Pancreas (tissue), 10 donors: ENCODE data around the gene PRKAR2B. TPM values are rescaled to one million over a fixed set of nuclear protein-coding genes. Genes with fewer than 3 reads are reported as not detected.

Experiments
- ATAC-seq, 4 donors: fragments of 200-7000 bp; cut with Tn5 transposase; one replicate each; pipeline versions ENCODE4 v1.8.0 to v1.9.1; 2020; ENCODE audit warnings: mild to moderate bottlenecking in 4 of 4, moderate library complexity in 4 of 4
- DNase-seq, 6 donors: peaks; one replicate each; pipeline ENCODE4 v3.0.0-alpha.2; 2020
- FAIRE-seq: peaks from 2 replicates; lab custom pipeline; 2012; peaks lifted over from hg19 to GRCh38; lab: Jason Lieb, UNC
- H3K27ac ChIP-seq, 4 donors: fragments of 200-600 bp; sonication (generic); 1 replicate in 3 of 4; 2 replicates in 1 of 4; pipeline versions ENCODE4 v1.5.0 to v1.8.0; 2020
- H3K27me3 ChIP-seq, 4 donors: fragments of 200-600 bp; one replicate each; pipeline ENCODE4 v1.8.0; 2021
- H3K36me3 ChIP-seq, 3 donors: fragments of 200-600 bp; sonication (generic) in 1 of 3; one replicate each; pipeline versions ENCODE4 v1.5.0 to v1.8.0; 2020 to 2021
- H3K4me1 ChIP-seq, 3 donors: fragments of 200-600 bp; one replicate each; pipeline ENCODE4 v1.8.0; 2021
- H3K4me3 ChIP-seq, 4 donors: fragments of 200-600 bp; sonication (generic) in 2 of 4; one replicate each; pipeline versions ENCODE4 v1.5.0 to v1.8.0; 2020 to 2021
- H3K9me3 ChIP-seq, 4 donors: fragments of 200-600 bp; one replicate each; pipeline ENCODE4 v1.8.0; 2021
- WGBS, 2 donors: extraction: QIAGEN DNeasy Blood & Tissue Kit; methylation state at CpG; one replicate each; pipeline ENCODE4 v1.1.7; 2013; 5-methylcytosine and 5-hydroxymethylcytosine counted together
- intact Hi-C, 3 donors: fragments of 100-400 bp; cut with DNase I; formaldehyde crosslinking; loops; one replicate each; pipeline versions ENCODE4 v1.11.1 to v1.14.2; 2022
- polyA plus RNA-seq, 2 donors: library from polyadenylated mRNA; stranded (reverse); fragments of 200-250 nt; gene quantifications; one replicate each; pipeline ENCODE4 v1.2.3, GENCODE V29; 2013
- total RNA-seq, 6 donors: library from RNA; stranded (reverse); fragmentation: NEBNext Ultra II Directional in 4 of 6; extraction: Animal tissue kit (Norgen Biotek cat#: 25700) in 4 of 6; gene quantifications; one replicate each; pipeline versions ENCODE4 v1.2.1 to v1.2.4, GENCODE V29; 2021 to 2023
- TF ChIP-seq, protein P1 (sequence below), 4 donors: fragments of 200-600 bp; sonication (generic) in 3 of 4; IDR thresholded peaks; one replicate each; pipeline versions ENCODE4 v1.5.0 to v1.8.0; 2021; ENCODE audit warnings: antibody characterized with exemption in 4 of 4
- donor health status: healthy with polysubstance abuse.
- donor health status: DM: no; HTN: no; CAD: no; lungs with moderate emphysema.
- donor health status: DM: no; HTN: no; CAD: no.
- donor health status: control.
- donor health status: control.
- donor health status: Bipolar disorder and iron deficiency.
- donor health status: DM: yes; HTN: yes; CAD: no.
- donor health status: DM: no; HTN: no; CAD: no.
- donor health status: DM: no; HTN: no; CAD: no.
- donor health status: DM: yes; HTN: yes; CAD: no.

Gene PRKAR2B
- total and polyA plus RNA-seq, 8 donors: 5.8 to 9.9 (median 7.6) TPM

DNA sequence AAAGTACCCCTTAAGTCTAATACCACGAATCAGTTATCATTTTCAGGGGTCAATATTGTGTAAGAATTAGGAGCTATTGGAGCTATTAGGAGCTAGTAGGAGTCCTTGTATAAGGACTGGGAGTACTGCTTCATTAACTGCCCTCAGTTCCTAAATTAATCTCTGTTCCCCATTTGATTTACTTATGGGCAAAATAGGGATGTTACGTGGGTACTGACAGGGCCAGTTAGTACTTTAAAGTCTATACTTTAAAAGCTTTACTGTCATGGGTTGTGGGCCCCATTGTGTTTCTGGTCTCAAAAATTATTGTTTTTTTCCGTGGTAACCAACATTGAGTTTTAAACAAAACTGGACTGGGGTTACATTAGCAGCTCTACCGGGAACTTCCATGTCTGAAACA, 60.3 kb downstream of the PRKAR2B start:
- Histone ChIP-seq H3K36me3 (no peaks in the 10 kb centered on the region), H3K27ac (no peak overlapping the region), H3K4me1 (no peaks in the 10 kb centered on the region), H3K9me3 (no peaks in the 10 kb centered on the region), H3K4me3 (no peak overlapping the region), H3K27me3 (no peaks in the 10 kb centered on the region)
- no peak for FAIRE-seq
- TF ChIP-seq, protein P1, sequence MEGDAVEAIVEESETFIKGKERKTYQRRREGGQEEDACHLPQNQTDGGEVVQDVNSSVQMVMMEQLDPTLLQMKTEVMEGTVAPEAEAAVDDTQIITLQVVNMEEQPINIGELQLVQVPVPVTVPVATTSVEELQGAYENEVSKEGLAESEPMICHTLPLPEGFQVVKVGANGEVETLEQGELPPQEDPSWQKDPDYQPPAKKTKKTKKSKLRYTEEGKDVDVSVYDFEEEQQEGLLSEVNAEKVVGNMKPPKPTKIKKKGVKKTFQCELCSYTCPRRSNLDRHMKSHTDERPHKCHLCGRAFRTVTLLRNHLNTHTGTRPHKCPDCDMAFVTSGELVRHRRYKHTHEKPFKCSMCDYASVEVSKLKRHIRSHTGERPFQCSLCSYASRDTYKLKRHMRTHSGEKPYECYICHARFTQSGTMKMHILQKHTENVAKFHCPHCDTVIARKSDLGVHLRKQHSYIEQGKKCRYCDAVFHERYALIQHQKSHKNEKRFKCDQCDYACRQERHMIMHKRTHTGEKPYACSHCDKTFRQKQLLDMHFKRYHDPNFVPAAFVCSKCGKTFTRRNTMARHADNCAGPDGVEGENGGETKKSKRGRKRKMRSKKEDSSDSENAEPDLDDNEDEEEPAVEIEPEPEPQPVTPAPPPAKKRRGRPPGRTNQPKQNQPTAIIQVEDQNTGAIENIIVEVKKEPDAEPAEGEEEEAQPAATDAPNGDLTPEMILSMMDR (IDR thresholded peaks at IDR 0.05): no peak
- ATAC-seq: no peak
- WGBS, 2 donors: 78 to 85% methylated on average over 4 of the region's 4 CpGs
- intact Hi-C loops: no loop called here
- no peak for DNase-seq

DNA sequence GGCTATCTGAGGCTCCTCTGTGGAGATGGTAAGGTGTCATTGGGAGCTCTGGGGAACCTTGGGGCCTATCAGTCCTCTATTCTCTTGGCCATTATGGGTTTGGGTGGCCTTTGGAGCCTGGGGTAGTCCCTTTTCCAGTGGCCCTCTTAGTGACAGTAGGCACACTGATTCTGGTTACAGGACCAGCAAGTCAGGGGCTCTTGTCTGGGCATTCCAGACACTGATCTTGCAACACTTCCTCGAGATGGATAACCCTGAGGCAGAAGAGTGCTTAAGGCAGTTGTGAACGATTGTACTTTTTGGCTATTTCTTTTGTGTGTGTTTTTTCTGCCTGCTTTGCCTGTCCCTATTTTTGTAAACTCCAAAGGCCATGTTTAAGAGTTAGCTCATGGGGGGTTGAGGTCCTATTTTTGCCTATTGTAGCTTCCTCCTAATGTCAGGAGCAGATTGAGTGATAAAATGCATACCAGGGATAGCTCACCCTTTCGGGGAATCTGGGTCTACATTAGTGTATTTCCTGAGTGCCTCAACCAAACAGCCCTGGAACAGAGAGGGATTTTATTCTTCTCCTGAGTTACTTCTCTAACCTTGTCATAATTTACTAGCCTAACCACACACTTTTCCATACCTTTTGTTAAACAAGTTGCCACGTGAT, 61.2 kb downstream of the PRKAR2B start:
- ATAC-seq (no peak), DNase-seq (no peak), FAIRE-seq (no peak)
- H3K4me1 ChIP-seq: no peaks in the 10 kb centered on the region
- H3K27ac ChIP-seq: no peak overlapping the region
- intact Hi-C loops: no loop called here
- H3K9me3 ChIP-seq: no peaks in the 10 kb centered on the region
- 52 to 68% methylated on average over 4 of the region's 4 CpGs for WGBS, 2 donors
- H3K36me3 ChIP-seq: no peaks in the 10 kb centered on the region
- H3K4me3 ChIP-seq: no peak overlapping the region
- no peaks in the 10 kb centered on the region for H3K27me3 ChIP-seq
- TF ChIP-seq, protein P1 (IDR thresholded peaks at IDR 0.05): no peak

DNA sequence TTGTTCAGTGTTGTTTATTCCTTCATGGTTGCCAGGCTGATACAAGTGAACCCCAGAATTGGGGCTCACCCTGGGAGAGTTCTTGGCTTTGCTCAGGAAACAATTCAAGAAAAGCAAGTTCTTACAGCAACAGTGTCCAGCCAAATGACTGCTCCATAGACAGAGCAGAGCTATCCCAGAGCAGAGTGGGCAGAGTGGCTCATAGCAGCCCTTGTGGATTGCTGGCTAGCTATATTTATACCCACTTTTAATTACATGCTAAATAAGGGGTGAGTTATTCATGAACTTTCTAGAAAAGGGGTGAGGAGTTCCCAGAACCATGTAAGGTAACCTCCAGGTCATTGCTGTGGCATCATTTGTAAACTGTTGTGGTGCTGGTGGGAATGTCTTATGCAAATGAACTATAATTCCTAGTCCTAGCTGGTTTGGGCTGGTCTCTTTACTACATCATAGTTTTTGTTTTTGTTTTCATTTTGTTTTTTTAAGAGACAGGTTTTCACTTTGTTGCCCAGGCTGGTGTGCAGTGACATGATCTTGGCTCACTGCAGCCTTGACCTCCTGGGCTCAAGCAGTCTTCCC, 64.4 kb downstream of the PRKAR2B start:
- ATAC-seq (no peak), DNase-seq (no peak), FAIRE-seq (no peak)
- H3K27ac ChIP-seq: no peak overlapping the region
- intact Hi-C loops: no loop called here
- no peak overlapping the region for H3K4me3 ChIP-seq
- no peaks in the 10 kb centered on the region for H3K4me1 ChIP-seq
- TF ChIP-seq, protein P1 (IDR thresholded peaks at IDR 0.05): no peak
- H3K27me3 ChIP-seq: no peaks in the 10 kb centered on the region
- no peaks in the 10 kb centered on the region for H3K9me3 ChIP-seq
- no peaks in the 10 kb centered on the region for H3K36me3 ChIP-seq

DNA sequence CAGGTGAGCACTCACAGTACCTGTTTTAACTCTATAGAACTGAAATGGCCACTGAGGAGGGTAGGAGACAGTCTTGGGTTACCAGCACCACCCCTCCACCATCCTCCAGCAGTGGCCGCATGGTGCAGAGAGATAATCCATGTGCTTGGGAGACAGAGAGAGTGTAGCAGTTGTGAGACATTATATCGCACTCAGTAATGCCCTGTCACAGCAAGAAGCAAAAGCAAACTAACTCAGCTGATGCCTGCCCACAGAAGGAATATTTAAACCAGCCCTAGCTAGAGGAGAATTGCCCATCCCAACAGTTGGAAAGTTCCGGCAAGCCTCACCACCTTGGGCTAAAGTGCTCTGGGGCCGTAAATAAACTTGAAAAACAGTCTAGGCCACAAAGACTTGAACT, 65.5 kb downstream of the PRKAR2B start:
- Histone ChIP-seq H3K4me3 (no peak overlapping the region), H3K27ac (no peak overlapping the region), H3K36me3 (no peaks in the 10 kb centered on the region), H3K27me3 (no peaks in the 10 kb centered on the region), H3K4me1 (no peaks in the 10 kb centered on the region), H3K9me3 (no peaks in the 10 kb centered on the region)
- WGBS, 2 donors: 92 to 96% methylated on average over 4 of the region's 4 CpGs
- ATAC-seq: no peak
- no peak for FAIRE-seq
- no peak for DNase-seq
- intact Hi-C loops: no loop called here
- TF ChIP-seq, protein P1 (IDR thresholded peaks at IDR 0.05): no peak

DNA sequence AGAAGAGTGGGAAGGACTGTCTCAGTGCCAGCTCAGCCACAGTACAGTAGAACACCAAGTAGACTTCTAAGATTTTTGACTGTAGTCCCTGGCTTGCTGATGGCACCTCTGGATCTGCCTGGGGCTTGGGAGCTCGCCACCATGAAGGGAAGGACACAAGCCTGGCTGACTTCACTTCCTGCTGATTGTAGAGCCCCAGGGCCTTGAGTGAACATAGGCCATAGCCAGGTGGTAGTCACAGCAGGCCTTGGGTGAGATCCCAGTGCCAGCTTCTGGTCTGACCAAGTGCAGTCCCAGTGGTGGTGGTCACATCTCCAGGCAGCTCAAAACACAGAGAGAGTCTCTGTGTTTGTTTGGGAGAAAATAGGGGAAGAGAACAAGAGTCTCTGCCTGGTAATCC, 66.7 kb downstream of the PRKAR2B start:
- no peak for ATAC-seq
- no peaks in the 10 kb centered on the region for H3K36me3 ChIP-seq
- H3K27me3 ChIP-seq: no peaks in the 10 kb centered on the region
- TF ChIP-seq, protein P1 (IDR thresholded peaks at IDR 0.05): no peak
- FAIRE-seq: no peak
- H3K9me3 ChIP-seq: no peaks in the 10 kb centered on the region
- no peak overlapping the region for H3K4me3 ChIP-seq
- no peak overlapping the region for H3K27ac ChIP-seq
- no peak for DNase-seq
- WGBS, 2 donors: 86 to 98% methylated on average over 1 of the region's 1 CpG
- intact Hi-C loops: no loop called here
- no peaks in the 10 kb centered on the region for H3K4me1 ChIP-seq
